Dermis blood vessel endothelial cell (primary cell): ENCODE data around the gene ARHGAP22. TPM values are rescaled to one million over a fixed set of nuclear protein-coding genes. Genes with fewer than 3 reads are reported as not detected.

Experiments used
- DNase-seq: peaks from one replicate; pipeline ENCODE4 v3.0.0; 2010
- total RNA-seq: library from RNA; depleted of rRNA; stranded (reverse); fragments of >200 nt; gene quantifications from 2 replicates; pipeline ENCODE4 v1.2.3, GENCODE V29; 2014

Gene ARHGAP22
- total RNA-seq, 1 donor from 2014 or later = 8.3 TPM

DNA sequence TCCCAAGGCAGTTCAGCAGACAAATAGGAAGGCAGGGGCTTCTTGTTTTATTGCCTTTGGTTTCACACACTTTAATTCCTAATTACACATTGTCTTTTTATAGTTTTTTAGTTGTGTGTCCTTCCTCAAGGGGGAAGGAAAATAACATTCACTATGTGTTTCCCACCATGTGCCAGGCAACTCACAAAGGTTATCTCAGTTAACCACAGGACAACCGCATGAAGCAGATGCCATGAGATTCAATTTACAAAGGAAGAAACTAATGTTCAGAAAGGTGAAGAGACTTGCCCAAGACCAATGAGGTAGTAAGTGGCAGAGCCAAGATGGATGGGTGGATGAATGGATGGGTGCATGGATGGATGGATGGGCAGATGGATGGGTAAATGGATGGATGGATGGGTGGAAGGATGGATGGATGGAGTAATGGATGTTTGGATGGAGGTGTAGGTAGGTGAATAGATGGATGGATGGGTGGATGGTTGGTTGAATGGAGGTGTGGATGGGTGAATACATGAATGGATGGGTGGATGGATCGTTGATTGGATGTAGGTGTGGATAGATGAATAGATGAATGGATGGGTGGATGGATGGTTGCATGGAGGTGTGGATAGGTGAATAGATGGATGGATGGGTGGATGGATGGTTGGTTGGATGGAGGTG lies 77.9 kb downstream of the ARHGAP22 start:
- DNase-seq = no peak

DNA sequence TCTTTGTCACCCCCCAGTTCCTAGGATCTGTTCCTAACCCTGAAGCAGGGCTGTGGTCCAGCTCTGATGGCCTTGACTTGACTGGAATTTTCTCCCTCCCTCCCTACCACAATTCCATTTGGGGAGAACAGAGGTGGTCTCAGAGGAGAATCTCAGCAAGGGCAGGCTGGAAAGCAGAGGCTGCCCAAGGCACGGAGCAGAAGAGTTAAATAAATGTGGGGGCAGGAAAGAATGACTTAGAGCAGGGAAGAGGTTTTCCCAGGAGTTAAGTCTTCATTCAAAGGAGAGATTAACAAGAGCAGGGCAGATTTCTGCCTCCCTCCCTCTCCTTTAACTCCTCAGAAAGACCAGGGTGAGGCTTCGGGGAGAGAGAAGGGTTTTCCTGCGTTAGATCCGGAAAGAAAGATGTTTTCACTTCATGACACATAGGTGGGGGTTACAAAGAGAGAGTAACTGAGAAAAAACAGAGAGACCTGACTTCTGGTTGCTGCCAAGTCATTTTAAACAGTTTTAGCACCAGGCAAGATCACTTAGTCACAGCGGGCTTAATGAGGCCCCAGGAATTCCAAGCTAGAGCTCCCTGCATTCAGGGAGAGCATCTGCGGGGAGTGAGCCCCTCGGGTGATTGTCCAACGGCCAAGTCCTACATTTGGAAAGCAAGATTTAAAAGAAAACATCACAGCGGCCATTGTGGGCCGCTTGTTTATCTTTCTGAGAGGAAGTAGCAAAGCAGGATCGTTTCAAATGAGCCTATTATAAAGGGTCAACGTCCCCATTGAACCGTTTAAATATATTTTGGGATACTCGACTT lies 78.7 kb downstream of the ARHGAP22 start:
- peak; percentile 65 for DNase-seq

DNA sequence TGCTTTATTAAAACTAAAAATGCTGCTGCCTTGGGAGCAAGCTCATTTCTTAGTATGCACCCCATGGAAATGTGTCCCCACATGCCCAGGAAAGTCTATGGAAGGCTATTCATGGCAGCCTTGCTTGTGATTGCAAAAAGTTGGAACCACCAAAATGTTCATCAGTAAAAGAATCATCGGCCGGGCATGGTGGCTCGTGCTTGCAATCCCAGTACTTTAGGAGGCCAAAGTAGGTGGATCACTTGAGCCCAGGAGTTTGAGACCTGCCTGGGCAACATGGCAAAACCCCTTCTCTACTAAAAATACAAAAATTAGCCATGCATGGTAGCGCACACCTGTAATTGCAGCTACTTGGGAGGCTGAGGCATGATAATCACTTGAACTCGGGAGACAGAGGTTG lies 79.8 kb downstream of the ARHGAP22 start:
- DNase-seq = no peak

DNA sequence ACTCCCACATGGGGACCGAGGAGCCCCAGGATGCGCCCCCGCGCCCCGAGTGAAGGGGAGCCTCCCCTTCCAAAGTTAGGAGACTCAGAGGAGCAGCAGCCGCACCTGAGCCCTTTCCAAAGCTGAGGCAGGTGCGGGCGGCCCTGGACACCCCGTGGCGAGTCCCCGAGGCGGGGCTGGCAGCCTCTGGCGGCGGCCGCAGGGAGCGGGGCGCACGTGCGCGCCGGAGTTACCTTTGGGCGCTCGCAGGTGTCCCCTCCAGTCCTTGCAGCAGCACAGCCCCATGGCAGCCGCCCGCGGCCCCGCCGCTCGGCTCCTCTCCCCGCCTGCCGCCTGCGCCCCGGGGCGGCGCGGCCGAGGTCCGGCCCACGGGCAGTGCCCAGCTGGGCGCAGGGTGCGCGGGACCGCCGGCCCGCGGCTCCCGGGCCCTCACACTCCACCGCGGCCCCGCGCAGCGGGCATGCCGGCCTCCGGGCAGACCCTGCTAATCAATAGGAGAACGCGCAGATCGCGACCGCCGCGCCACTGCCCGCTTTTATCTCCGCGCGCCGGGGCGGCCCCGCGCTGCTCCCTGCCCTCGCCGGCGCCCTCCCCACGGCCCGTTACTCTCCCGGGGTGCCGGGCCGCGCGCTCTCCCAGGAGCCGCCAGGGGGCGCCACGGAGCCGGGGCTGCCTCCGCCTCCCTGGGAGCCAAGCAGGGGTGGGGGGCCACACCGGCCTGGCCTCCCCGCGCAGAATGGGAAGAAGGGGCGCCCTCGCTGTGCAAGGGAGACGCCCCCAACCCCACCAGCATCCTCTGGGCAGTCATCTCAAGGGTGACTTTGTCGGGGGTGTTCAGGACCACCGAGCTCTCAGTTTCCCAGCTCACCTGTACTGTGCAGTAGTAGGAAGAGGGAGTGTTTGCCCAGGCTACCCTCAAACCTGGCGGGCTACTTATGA lies 80.8 kb downstream of the ARHGAP22 start:
- peak; percentile 51 for DNase-seq

DNA sequence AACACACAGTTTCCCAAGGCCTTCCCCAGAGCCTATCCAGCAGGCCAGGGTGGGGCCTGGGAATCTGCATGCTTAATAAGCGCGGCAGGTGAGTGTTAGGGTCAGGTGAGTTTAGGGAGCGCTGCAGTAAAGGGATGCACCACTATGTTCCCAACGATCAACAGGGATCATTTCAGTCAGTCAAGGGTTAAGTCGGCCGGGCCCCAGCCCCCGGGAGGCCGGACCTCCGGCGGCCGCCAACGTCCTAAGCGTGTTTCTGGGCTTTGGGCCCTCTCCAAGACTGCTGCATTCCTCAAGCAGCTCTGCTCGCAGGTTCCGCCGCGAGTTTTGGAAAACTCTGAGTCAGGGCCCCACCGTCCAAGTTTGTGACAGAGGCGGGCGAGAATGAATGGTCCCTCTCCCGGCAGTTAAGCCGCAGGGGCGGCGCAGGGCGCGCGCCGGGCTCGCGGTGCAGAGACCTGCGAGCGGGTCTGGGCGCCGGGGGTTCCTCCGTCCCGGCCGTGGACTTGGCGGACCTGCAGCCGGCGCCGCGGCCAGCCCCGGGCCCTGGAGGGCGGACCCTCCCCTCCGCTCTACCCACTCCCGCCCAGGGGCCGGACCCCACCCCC lies 81.6 kb downstream of the ARHGAP22 start:
- peak; percentile 81 for DNase-seq

DNA sequence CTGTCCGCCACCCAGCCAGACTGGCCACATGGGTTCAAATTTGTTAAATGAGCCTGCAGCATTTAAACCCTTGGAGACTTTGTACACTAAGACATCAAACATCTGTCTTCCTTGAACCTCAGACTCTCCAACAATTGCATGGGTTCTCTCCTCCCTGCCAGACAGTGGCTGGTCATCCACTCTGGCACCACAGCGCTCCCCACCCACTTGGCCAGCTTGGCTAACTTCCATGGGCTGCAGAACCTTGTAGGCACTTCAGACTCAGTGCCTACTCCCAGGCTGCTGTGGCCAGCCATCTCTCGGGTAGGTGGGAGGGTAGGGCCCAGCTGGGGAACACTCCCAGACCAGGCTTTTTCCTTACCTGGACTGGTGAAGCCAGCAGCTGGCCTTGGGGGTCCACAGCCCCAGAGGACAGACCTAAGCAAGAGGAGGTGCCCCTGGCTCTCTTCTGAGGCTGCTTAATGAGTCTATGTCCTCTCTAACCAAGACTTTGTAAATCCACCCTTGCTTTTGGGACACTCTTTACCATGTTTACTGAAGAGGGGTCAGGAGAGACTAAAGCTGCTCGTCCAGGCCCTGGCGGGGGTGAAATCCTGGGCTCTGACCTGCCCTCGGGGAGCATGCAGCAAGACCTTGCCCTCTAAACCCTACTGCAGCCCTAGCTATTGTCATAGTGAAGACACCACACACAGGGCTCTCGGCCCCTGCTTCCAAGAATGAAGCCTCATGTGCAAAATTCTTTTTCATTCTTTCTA lies 82.7 kb downstream of the ARHGAP22 start:
- no peak for DNase-seq

DNA sequence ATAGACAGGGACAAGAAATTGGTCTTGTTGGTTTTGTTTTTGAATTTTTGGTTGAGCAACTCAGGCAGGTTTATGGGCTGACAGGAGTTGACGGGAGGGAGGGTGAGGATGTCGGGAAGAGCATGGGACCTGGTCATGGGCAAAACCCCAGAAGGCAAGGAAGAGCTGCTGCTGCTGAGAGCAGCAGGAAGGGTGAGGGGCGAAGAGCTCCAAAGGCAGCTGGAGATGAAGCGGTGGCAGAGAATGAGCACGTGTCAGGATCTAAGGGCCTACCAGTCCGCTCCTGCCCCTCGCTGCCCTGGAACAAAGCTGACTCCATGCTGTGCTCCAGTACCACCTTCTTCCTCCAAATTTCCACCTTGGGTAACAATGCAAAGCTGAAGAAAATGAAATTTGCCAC lies 84.3 kb downstream of the ARHGAP22 start:
- DNase-seq = no peak

DNA sequence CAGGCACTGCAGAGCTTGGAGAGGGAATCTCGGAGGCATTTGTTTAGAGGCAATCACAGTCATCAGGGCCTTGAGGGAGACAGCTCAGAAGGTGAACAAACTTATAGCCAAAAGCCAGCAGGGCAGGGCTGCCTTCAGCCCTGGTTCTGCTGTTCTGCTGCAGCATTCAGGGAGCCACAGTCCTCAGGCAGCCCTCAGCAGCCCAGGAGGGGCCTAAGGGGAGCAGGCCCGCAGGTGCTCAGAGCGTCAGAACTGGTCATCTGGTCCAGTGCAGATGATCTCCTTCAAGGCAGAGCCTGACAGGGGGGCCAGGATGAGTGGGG lies 84.7 kb downstream of the ARHGAP22 start:
- DNase-seq = no peak

DNA sequence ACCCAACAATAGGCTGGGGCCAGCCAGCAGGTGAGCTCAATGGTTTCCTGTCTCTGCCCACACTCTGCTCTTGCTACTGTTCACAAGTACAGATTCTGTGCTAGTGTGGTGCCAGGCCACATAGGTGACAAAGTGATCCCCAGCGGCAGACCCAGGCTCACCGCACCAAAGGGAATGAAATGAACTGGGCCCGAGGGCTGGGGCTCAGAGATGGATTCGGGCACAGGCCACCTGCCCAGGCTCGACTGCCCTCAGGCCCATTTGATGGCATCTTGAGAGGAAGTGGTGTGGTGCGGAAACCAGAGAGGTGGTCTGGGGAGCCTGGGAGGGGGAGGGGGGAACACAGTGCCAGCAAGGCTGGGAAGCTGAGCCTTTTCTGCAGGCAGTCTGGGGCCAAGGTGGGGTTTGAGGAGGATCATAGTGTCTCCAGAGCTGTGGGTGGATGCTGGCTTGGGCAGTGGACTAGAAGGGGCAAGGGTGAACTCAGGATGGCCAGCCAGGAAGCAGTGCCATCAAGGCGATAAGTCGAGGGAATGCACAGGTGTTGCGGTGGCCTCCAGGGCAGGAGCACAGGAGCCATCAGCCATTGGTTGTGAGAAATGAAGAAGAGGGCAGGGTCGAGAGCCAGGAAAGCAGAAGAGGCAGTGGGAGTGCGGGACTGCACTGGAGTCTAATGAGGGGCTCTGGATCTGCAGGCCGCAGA lies 85.2 kb downstream of the ARHGAP22 start:
- no peak for DNase-seq

DNA sequence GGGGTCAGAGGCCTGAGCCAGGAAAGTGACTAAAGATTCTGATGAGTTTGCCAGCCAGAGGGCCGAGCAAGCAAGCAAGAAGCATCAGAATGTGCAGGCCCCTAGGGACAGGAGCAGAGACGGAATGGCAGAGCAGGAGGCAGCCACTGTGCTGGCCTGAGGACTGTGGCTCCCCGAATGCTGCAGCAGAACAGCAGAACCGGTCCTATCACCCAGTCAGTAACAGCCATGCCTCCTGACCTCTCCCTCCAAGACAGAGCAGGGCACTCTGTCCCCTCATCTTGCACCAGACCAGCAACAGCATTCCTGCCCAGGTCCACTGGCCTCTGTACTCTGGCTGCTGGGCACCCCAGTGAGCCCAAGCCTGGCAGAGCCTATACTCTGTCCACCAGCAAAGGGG lies 85.9 kb downstream of the ARHGAP22 start:
- DNase-seq = no peak

DNA sequence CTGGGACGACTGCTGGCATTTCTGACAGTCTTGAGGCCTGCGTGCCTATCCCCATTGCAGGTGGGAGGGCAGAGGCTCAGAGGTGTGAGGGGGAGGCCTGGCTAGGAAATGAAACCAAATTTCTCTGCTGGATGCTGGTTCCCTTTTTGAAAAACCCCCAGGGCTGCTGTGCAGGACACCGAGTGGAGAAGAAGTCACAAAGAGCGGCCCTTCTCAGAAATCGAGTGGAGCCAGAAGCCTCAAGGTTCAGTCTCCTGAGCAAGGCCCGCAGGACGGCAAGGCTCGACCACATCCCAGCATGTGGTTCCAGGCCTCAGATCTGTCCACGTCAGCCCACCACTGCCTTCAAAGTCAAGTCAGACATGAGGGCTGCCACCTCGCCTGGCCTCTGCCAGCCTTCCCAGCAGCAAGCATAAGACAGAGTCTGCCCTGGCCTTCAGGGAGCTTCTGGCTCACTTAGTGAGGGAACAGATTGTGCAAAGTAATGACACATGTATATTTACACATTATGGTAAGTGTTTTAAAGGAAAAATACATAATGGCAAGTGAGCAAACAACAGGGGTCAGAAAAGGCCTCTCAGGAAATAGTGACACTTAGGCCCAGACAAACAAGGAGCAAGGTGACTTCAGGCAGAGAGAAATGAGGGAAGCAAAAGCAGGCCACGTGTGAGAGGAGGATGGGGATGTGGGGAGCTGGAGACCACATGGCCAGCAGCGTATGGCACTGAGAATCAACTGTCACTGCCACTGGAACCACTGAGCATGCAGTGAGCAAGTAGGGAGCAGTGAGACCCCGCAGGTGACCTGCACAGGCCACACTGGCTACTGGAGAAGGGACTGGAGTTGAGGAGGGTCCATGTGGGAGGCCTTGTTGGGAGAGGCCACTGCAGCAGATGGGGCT lies 86.7 kb downstream of the ARHGAP22 start:
- no peak for DNase-seq

DNA sequence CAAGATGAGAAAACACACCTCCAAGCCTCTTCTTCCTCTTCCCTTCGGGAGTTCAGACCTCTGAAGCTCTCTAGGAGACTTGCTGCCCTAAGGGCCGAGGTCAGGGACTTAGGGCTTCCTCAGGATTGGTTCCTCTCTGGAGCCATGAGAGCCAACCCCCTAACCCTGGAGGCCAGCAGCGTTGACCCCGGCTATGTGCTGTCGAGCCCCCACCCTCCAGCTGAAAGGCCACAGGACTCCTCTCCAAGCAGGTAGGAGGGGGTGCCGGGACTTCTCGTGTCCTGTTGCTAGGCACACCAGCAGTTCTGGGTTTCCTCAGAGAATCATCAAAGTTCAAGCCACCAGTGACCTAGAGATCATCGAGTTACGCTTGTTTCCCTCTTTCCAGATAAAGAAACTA lies 87.4 kb downstream of the ARHGAP22 start:
- DNase-seq = no peak

DNA sequence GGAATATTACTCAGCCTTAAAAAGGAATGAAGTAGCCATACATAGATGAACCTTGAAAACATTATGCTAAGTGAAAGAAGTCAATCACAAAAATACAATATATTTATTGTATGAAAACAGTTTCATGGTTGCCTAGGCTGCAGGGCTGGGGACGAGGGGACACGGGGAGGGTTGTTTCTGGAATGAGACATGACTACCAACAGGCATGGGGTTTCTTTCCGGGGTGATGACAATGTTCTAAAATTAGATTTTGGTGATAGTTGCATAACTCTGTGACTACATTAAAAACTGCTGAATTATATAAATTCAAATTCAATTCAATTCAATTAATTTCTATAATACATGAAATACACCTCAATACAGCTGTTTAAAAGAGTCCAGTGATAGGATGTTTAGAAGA lies 88.0 kb downstream of the ARHGAP22 start:
- DNase-seq = no peak

DNA sequence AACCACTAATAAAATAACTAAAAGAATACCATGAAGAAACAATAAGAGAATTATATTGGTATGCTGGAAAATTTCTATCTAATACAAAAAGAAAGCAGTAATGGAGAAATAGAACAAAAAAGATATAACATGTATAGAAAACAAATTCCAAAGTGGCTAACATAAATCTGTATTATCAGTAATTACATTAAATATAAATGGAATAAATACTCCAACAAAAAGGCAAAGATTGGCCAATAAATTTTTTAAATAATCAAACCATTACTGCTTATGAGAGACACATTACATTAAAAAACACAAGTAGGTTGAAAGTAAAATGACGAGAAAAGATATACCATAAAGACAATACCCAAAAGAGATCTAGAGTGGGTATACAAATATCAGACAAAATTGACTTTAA lies 90.0 kb downstream of the ARHGAP22 start:
- DNase-seq = no peak

DNA sequence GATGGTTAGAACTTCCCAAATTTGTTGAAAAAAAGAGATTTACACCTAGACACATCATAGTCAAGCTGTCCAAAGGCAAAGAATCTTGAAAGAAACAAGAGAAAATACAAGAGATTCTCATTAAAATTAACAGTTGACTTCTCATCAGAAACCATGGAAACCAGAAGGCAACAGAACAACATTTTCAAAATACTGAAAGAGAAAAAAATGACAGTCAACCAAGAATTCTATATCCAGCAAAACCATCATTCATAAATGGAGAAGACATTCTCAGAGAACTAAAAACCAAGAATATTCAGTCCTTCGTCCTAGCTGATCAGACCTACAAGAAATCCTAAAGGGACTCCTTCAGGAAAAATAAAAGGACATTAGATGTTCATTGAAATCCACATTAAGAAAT lies 90.6 kb downstream of the ARHGAP22 start:
- DNase-seq = no peak

DNA sequence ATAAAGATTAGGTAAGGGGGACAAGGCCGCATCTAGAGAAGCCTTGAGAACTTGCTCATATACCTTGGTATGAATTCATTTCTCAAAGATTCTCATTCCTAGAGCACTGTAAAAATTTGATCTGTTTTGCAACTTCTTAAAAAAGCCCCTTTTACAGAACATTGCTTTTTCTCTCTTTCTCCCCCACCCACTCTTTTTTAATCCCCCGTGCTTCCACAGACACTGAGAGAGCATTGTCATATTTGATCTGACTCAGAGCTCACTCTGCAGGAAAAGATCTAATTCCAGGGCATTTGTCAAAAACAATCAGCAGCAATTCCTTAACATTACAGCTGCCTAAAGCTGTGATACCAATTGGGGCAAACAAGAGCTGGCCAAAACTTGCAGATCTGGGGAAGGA lies 92.0 kb downstream of the ARHGAP22 start:
- DNase-seq = no peak

DNA sequence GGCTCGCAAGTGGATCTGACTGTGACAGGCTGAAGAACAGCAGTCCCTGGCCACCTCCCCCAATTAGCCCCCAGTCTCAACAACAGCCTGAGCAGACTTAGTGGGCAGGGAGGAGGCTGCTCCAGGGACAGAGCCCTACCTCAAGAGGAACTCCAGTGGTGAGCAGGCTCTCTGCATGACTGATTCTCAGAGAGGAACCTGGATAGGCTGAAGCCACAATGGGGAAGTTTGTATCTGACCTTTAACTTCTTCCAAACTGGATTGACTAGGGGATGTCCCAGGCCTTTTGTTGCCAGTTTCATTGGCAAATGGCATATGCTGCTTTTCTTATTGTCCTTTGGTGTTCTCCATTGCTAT lies 93.0 kb downstream of the ARHGAP22 start:
- DNase-seq = no peak

DNA sequence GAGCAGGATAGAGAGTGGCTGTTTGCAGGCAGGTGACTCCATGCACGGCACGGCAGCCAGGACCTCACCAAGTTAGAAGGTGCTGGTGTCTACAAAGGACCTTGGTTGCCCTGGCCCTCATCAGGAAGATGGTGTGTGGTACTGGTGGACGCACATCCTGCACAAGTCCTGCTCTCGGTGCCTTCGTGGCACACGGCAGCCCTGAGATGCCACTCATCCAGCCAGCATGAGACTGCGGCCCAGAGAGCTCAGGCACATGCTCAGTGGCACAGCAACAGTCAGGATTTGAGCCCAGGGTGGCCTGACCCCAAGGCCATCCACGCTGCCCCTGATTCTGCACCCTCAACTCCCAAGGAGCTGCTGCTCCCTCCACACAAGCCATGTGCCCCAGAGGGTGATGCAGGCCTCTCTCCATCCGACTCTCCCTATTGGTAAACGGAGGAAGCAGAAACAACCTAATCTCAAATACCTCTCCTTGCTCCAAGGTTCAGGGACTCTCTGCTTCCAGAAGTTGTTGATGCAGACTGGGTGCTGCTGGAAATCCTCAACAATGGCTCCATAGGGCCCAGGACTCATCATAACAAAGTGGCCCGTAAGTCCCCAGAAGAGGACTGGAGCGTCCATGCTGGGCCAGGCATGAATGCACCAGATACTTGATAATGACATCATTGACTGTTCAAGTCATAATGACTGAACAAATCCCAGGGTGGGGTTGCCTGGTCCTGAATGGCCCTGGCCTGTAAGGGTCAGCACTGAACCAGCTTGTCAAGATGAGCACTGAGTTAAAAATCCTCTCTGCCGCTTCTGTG lies 93.6 kb downstream of the ARHGAP22 start:
- no peak for DNase-seq

DNA sequence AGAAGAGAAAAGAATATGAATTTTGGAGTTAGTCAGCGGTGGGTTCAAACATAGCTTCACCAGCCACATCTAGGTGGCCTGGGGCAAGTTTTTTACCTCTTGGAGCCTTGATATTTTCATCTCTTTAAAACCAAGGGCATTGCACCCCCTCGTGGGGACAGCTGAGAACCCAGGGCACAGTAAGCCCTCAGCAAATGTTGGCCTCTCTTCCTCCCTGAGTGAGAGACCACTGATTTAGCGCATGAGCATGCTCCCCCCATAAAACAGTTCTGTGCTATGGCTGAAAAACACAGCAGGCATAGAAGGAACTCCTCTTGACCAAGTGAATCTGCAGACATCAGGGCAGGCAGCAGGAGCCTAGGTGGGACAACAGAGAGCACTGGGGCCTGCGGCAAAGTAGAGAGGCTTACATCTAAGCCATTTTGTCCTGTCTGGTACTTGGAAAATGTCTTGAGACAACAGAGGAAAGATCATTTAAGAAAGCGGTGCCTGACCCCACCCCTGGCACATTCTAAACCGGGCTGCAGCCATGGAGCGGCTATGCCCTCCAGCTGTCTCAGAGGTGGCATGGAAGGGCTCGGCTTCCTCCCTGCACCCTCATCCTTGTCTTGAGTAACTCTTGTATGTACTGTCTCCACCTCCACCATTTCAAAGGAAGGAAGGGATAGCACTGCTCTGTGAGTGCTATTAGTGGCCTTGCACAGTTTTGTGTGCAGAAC lies 94.7 kb downstream of the ARHGAP22 start:
- DNase-seq = peak; percentile 66
